Measurements from ENCODE around the gene SLC44A1. TPM values are rescaled to one million over a fixed set of nuclear protein-coding genes. Genes with fewer than 3 reads are reported as not detected.
A peak's percentile ranks its signal among the peaks of the same experiment; 100 is the strongest.

The SLC44A1 gene
- total RNA-seq, result 10 to 100 TPM; 15.7 to 62.2 (median 44.6) TPM

- Histone ChIP-seq H3K27me3 (no peaks in the 10 kb centered on the region), H3K36me3 (no peaks in the 10 kb centered on the region), H3K27ac (peak within 1 kb of the TSS; percentile 85 to 89 (median 86)), H3K9me3 (no peaks in the 10 kb centered on the region), H3K4me1 (peaks cover 8 to 29% (median 22%) of the 10 kb centered on the region in 4 donors), H3K4me3 (peak within 1 kb of the TSS; percentile 60 to 89 (median 80))
- ATAC-seq (ENCODE audit: low FRiP score in 2 of 2), result peak; percentile 98 to 99
- TF ChIP-seq EP300 (IDR thresholded peaks at IDR 0.05), result peak in 1 of 4 donors; percentile 60
- TF ChIP-seq CTCF (IDR thresholded peaks at IDR 0.05), result peak in 2 of 6 experiments; percentile 9 to 12
- TF ChIP-seq POLR2AphosphoS5 (IDR thresholded peaks at IDR 0.05), result peak; percentile 82 to 91
- peak in 3 of 4 donors; percentile 8 to 91 (median 91) for TF ChIP-seq POLR2A (IDR thresholded peaks at IDR 0.05)
- WGBS, 2 donors, result 3 to 4% methylated on average over 14 to 15 of the region's 63 CpGs
- DNase-seq, result peak; percentile 99
Observed at GRCh38 chr9:105244003-105244733, at the start of gene SLC44A1. Gene SLC44A1, plus strand, starts transcription at chr9:105244651. Its CDS starts 218 bp downstream, at chr9:105244869.

GRCh38 chr9:105195259-105195658 lies 49.2 kb upstream of the SLC44A1 start:
- peaks cover 4 to 18% (median 14%) of the 10 kb centered on the region in 4 donors for H3K4me1 ChIP-seq

GRCh38 chr9:105198023-105198422 lies 46.4 kb upstream of the SLC44A1 start:
- ATAC-seq (ENCODE audit: low FRiP score in 2 of 2), result no peak
- no peak overlapping the region for H3K4me3 ChIP-seq
- H3K4me1 ChIP-seq, result peaks cover 0 to 3% (median 1%) of the 10 kb centered on the region in 4 donors
- TF ChIP-seq POLR2AphosphoS5 (IDR thresholded peaks at IDR 0.05), result no peak
- TF ChIP-seq CTCF (IDR thresholded peaks at IDR 0.05), result no peak
- no peak for TF ChIP-seq POLR2A (IDR thresholded peaks at IDR 0.05)
- no peak for TF ChIP-seq EP300 (IDR thresholded peaks at IDR 0.05)
- H3K27me3 ChIP-seq, result no peaks in the 10 kb centered on the region
- no peaks in the 10 kb centered on the region for H3K36me3 ChIP-seq
- H3K9me3 ChIP-seq, result no peaks in the 10 kb centered on the region
- DNase-seq, result no peak
- no peak overlapping the region for H3K27ac ChIP-seq
- WGBS, 2 donors, result 89 to 90% methylated on average over 2 of the region's 2 CpGs

More at GRCh38 chr9:105195259-105195658, 49.2 kb upstream of the SLC44A1 start:
- no peak for TF ChIP-seq POLR2A (IDR thresholded peaks at IDR 0.05)
- no peak for TF ChIP-seq EP300 (IDR thresholded peaks at IDR 0.05)
- TF ChIP-seq CTCF (IDR thresholded peaks at IDR 0.05), result no peak
- no peak for TF ChIP-seq POLR2AphosphoS5 (IDR thresholded peaks at IDR 0.05)
- DNase-seq, result no peak
- WGBS, 2 donors, result 67 to 72% methylated on average over 2 of the region's 2 CpGs
- Histone ChIP-seq H3K27ac (no peak overlapping the region), H3K36me3 (no peaks in the 10 kb centered on the region), H3K9me3 (no peaks in the 10 kb centered on the region), H3K4me3 (no peak overlapping the region), H3K27me3 (no peaks in the 10 kb centered on the region)
- no peak for ATAC-seq (ENCODE audit: low FRiP score in 2 of 2)

GRCh38 chr9:105198865-105199264 lies 45.6 kb upstream of the SLC44A1 start:
- Histone ChIP-seq H3K4me1 (peaks cover 0 to 2% (median 0%) of the 10 kb centered on the region in 4 donors), H3K4me3 (no peak overlapping the region), H3K36me3 (no peaks in the 10 kb centered on the region), H3K27ac (no peak overlapping the region), H3K9me3 (no peaks in the 10 kb centered on the region), H3K27me3 (no peaks in the 10 kb centered on the region)
- WGBS, 2 donors, result 30 to 52% methylated on average over 1 of the region's 1 CpG
- ATAC-seq (ENCODE audit: low FRiP score in 2 of 2) (no peak), DNase-seq (no peak)
- no peak for TF ChIP-seq POLR2A (IDR thresholded peaks at IDR 0.05)
- TF ChIP-seq POLR2AphosphoS5 (IDR thresholded peaks at IDR 0.05), result no peak
- no peak for TF ChIP-seq EP300 (IDR thresholded peaks at IDR 0.05)
- no peak for TF ChIP-seq CTCF (IDR thresholded peaks at IDR 0.05)

Data from upper lobe of left lung (tissue), 6 donors.